Activated CD8-positive, alpha-beta T cell treated with anti-CD3 and anti-CD28 coated beads, Interleukin-2, amount 10 ng/mL, durations not matched to agents 7 days and 5 days (primary cell): ENCODE measurements around the gene GNPNAT1. TPM values are rescaled to one million over a fixed set of nuclear protein-coding genes. Genes with fewer than 3 reads are reported as not detected.
"Not testable (repeated sequence)": the region's sequence is repeated elsewhere in the genome, so short reads cannot be mapped to it uniquely, and the experiment has no call there.

Source experiments
- ATAC-seq: fragments of 150-1000 bp; cut with Tn5 transposase; one replicate; pipeline ENCODE4 v1.10.0; 2021; ENCODE audit warnings: moderate library complexity
- CTCF ChIA-PET: fragments of 350-600 bp; sonication (Branson Sonifier 250); formaldehyde crosslinking; loops from one replicate; lab custom pipeline; 2021; ENCODE audit warnings: antibody characterized with exemption; lab: Charles Lee
- POLR2A ChIA-PET: fragments of 350-600 bp; sonication (Branson Sonifier 250); formaldehyde crosslinking; loops from one replicate; lab custom pipeline; 2021; ENCODE audit warnings: antibody characterized with exemption; lab: Charles Lee
- DNase-seq: peaks from one replicate; pipeline ENCODE4 v3.0.0-alpha.2; 2020
- H3K27ac Mint-ChIP-seq: one replicate; pipeline ENCODE4 v1.8.0; 2021; ENCODE audit warnings: mild to moderate bottlenecking, mixed read lengths
- H3K27me3 Mint-ChIP-seq: one replicate; pipeline ENCODE4 v1.8.0; 2021; ENCODE audit warnings: low read depth, mixed read lengths
- H3K36me3 Mint-ChIP-seq: one replicate; pipeline ENCODE4 v1.8.0; 2021; ENCODE audit warnings: low read depth, mixed read lengths
- H3K4me1 Mint-ChIP-seq: one replicate; pipeline ENCODE4 v1.8.0; 2021; ENCODE audit warnings: low read depth, mixed read lengths
- H3K4me3 Mint-ChIP-seq: one replicate; pipeline ENCODE4 v1.8.0; 2021; ENCODE audit warnings: mild to moderate bottlenecking, mixed read lengths
- H3K9me3 Mint-ChIP-seq: one replicate; pipeline ENCODE4 v1.8.0; 2022; ENCODE audit warnings: mixed read lengths; ENCODE audit not compliant: insufficient read depth
- total RNA-seq, 2 experiments: library from RNA; stranded (reverse); gene quantifications; one replicate each; pipeline ENCODE4 v1.2.3, GENCODE V29; 2021

GNPNAT1 gene
- total RNA-seq, 2 experiments from 2014 or later: 14.9 to 16.3 TPM

- CTCF ChIA-PET: no interaction called here
- H3K4me1 Mint-ChIP-seq: peaks cover 33% of the 10 kb centered on the region
- no peaks in the 10 kb centered on the region for H3K9me3 Mint-ChIP-seq
- no peak overlapping the region for H3K27ac Mint-ChIP-seq
- H3K27me3 Mint-ChIP-seq: no peaks in the 10 kb centered on the region
- ATAC-seq (no peak), DNase-seq (no peak)
- no peak overlapping the region for H3K4me3 Mint-ChIP-seq
- POLR2A ChIA-PET: interaction anchor here (1.1 kb wide), 1 partner anchor 17 kb away, joined by 4 read pairs; no protein-coding TSS in a partner anchor
- peaks cover 10% of the 10 kb centered on the region for H3K36me3 Mint-ChIP-seq
Observed at GRCh38 chr14:52789118-52789517, 2.3 kb downstream of the GNPNAT1 start.

GRCh38 chr14:52786887-52787286 is 4.5 kb downstream of the GNPNAT1 start:
- no peak for DNase-seq
- Mint-ChIP-seq H3K4me3 (no peak overlapping the region), H3K9me3 (no peaks in the 10 kb centered on the region), H3K27ac (no peak overlapping the region), H3K27me3 (no peaks in the 10 kb centered on the region), H3K4me1 (peaks cover 27% of the 10 kb centered on the region), H3K36me3 (peaks cover 12% of the 10 kb centered on the region)
- ATAC-seq: no peak
- POLR2A ChIA-PET: no interaction called here
- CTCF ChIA-PET: no interaction called here

GRCh38 chr14:52783206-52783605 is 8.2 kb downstream of the GNPNAT1 start:
- ChIA-PET POLR2A (no interaction called here), CTCF (no interaction called here)
- Mint-ChIP-seq H3K27ac (no peak overlapping the region), H3K4me3 (no peak overlapping the region), H3K4me1 (peaks cover under 1% of the 10 kb centered on the region), H3K9me3 (no peaks in the 10 kb centered on the region), H3K27me3 (no peaks in the 10 kb centered on the region), H3K36me3 (peaks cover 15% of the 10 kb centered on the region)
- no peak for DNase-seq
- ATAC-seq: no peak

- CTCF ChIA-PET: interaction anchor here (2.0 kb wide), 1 partner anchor 9 kb away, joined by 5 read pairs; no protein-coding TSS in a partner anchor
- Mint-ChIP-seq H3K27ac (no peak overlapping the region), H3K27me3 (no peaks in the 10 kb centered on the region), H3K36me3 (peaks cover 20% of the 10 kb centered on the region), H3K9me3 (no peaks in the 10 kb centered on the region), H3K4me1 (no peaks in the 10 kb centered on the region), H3K4me3 (no peak overlapping the region)
- POLR2A ChIA-PET: no interaction called here
- ATAC-seq (no peak), DNase-seq (no peak)
Observed at GRCh38 chr14:52781629-52782028, 9.8 kb downstream of the GNPNAT1 start.

- Mint-ChIP-seq H3K27ac (no peak overlapping the region), H3K9me3 (no peaks in the 10 kb centered on the region), H3K4me3 (no peak overlapping the region), H3K4me1 (no peaks in the 10 kb centered on the region), H3K36me3 (peaks cover 17% of the 10 kb centered on the region), H3K27me3 (no peaks in the 10 kb centered on the region)
- no peak for ATAC-seq
- CTCF ChIA-PET: interaction anchor here (2.0 kb wide), 1 partner anchor 10 kb away, joined by 5 read pairs; no protein-coding TSS in a partner anchor
- DNase-seq: no peak
- POLR2A ChIA-PET: no interaction called here
Observed at GRCh38 chr14:52780893-52781292, 10.5 kb downstream of the GNPNAT1 start.

GRCh38 chr14:52778702-52779101 is 12.7 kb downstream of the GNPNAT1 start:
- Mint-ChIP-seq H3K9me3 (no peaks in the 10 kb centered on the region), H3K4me1 (no peaks in the 10 kb centered on the region), H3K27ac (no peak overlapping the region), H3K36me3 (peaks cover 24% of the 10 kb centered on the region), H3K27me3 (no peaks in the 10 kb centered on the region), H3K4me3 (no peak overlapping the region)
- ATAC-seq (no peak), DNase-seq (no peak)
- POLR2A ChIA-PET: no interaction called here
- CTCF ChIA-PET: no interaction called here

GRCh38 chr14:52776816-52777215 is 14.6 kb downstream of the GNPNAT1 start:
- Mint-ChIP-seq H3K27ac (no peak overlapping the region), H3K36me3 (peaks cover 25% of the 10 kb centered on the region), H3K4me3 (no peak overlapping the region), H3K9me3 (no peaks in the 10 kb centered on the region), H3K4me1 (no peaks in the 10 kb centered on the region), H3K27me3 (no peaks in the 10 kb centered on the region)
- no peak for ATAC-seq
- DNase-seq: no peak
- ChIA-PET CTCF (interaction anchor here (0.7 kb wide), 1 partner anchor 230 kb away, joined by 3 read pairs; no protein-coding TSS in a partner anchor), POLR2A (no interaction called here)

GRCh38 chr14:52769887-52770286 is 21.5 kb downstream of the GNPNAT1 start:
- CTCF ChIA-PET: no interaction called here
- no peaks in the 10 kb centered on the region for H3K9me3 Mint-ChIP-seq

GRCh38 chr14:52767058-52767833 is 24.2 kb downstream of the GNPNAT1 start:
- Mint-ChIP-seq H3K27me3 (no peaks in the 10 kb centered on the region), H3K36me3 (peaks cover 50% of the 10 kb centered on the region), H3K4me1 (peaks cover 28% of the 10 kb centered on the region), H3K9me3 (no peaks in the 10 kb centered on the region), H3K27ac (no peak overlapping the region), H3K4me3 (no peak overlapping the region)
- DNase-seq: no peak
- ATAC-seq: no peak
- CTCF ChIA-PET: interaction anchor here (1.8 kb wide), 1 partner anchor 8 kb away, joined by 5 read pairs; no protein-coding TSS in a partner anchor
- POLR2A ChIA-PET: no interaction called here

More at GRCh38 chr14:52769887-52770286, 21.5 kb downstream of the GNPNAT1 start:
- no peak overlapping the region for H3K4me3 Mint-ChIP-seq
- H3K4me1 Mint-ChIP-seq: peaks cover 12% of the 10 kb centered on the region
- H3K36me3 Mint-ChIP-seq: peaks cover 39% of the 10 kb centered on the region
- no peak for ATAC-seq
- no peaks in the 10 kb centered on the region for H3K27me3 Mint-ChIP-seq
- DNase-seq: no peak
- no peak overlapping the region for H3K27ac Mint-ChIP-seq
- POLR2A ChIA-PET: no interaction called here

GRCh38 chr14:52762923-52763322 is 28.5 kb downstream of the GNPNAT1 start:
- DNase-seq, H3K4me3 Mint-ChIP-seq, POLR2A ChIA-PET, H3K27me3 Mint-ChIP-seq, ATAC-seq, CTCF ChIA-PET, H3K9me3 Mint-ChIP-seq, H3K27ac Mint-ChIP-seq: not testable (repeated sequence)
- Mint-ChIP-seq H3K4me1 (peaks cover 23% of the 10 kb centered on the region), H3K36me3 (peaks cover 41% of the 10 kb centered on the region)

GRCh38 chr14:52759145-52759544 is 32.3 kb downstream of the GNPNAT1 start:
- Mint-ChIP-seq H3K9me3 (no peaks in the 10 kb centered on the region), H3K4me3 (no peak overlapping the region), H3K36me3 (peaks cover 21% of the 10 kb centered on the region), H3K27me3 (no peaks in the 10 kb centered on the region), H3K4me1 (peaks cover 14% of the 10 kb centered on the region), H3K27ac (no peak overlapping the region)
- no peak for DNase-seq
- no peak for ATAC-seq
- ChIA-PET CTCF (interaction anchor here (1.0 to 1.7 kb wide), 3 partner anchors 9 to 30 kb away, joined by 3 to 5 read pairs (median 3); no protein-coding TSS in a partner anchor), POLR2A (interaction anchor here (0.5 kb wide), 1 partner anchor 42 kb away, joined by 3 read pairs; no protein-coding TSS in a partner anchor)
